HepG2 (cell line): ENCODE data around the gene TASP1. TPM values are rescaled to one million over a fixed set of nuclear protein-coding genes. Genes with fewer than 3 reads are reported as not detected.

ENCODE experiments used
- ATAC-seq: fragments of 200-7000 bp; cut with Tn5 transposase; 3 replicates; pipeline ENCODE4 v1.9.1; 2020; ENCODE audit warnings: mild to moderate bottlenecking, moderate library complexity
- BruUV-seq: library from RNA; stranded (reverse); fragments of 400-500 nt; replicated peaks from 2 replicates; lab custom pipeline; 2021; lab: Mats Ljungman, UMichigan
- CTCF ChIA-PET: fragments of 300-600 bp; formaldehyde crosslinking; extraction: SDS; loops from one replicate; lab custom pipeline; 2021; ENCODE audit warnings: low total read pairs, inconsistent platforms, low intra/inter-chr PET ratio; lab: Yijun Ruan, JAX
- POLR2A ChIA-PET: fragments of 350-600 bp; sonication (Branson Sonifier 250); formaldehyde crosslinking; loops from one replicate; lab custom pipeline; 2020; ENCODE audit warnings: antibody characterized with exemption, inconsistent platforms; lab: Yijun Ruan, JAX
- DNase-seq: peaks from one replicate; pipeline ENCODE4 v3.0.0-alpha.2; 2015; ENCODE audit warnings: low spot score
- FAIRE-seq: peaks from 3 replicates; lab custom pipeline; 2011; peaks lifted over from hg19 to GRCh38; lab: Jason Lieb, UNC
- H2AFZ ChIP-seq: one replicate; pipeline ENCODE4 v1.6.1; 2011; ENCODE audit warnings: low read length, inconsistent platforms
- H3K27ac ChIP-seq: fragments of 300-600 bp; 3 replicates; pipeline ENCODE4 v1.8.0; 2011; ENCODE audit warnings: mixed run types, mild to moderate bottlenecking, mixed read lengths, low read length, inconsistent platforms; ENCODE audit not compliant: insufficient read depth; ENCODE audit errors: extremely low read length
- H3K27me3 ChIP-seq, 2 experiments: fragments of 200-600 bp in 1 of 2; 2 replicates in 1 of 2; 3 replicates in 1 of 2; pipeline versions ENCODE4 v1.6.0 to v1.8.0; 2011; ENCODE audit warnings: low read length in 2 of 2, mild to moderate bottlenecking in 2 of 2, moderate library complexity in 2 of 2, inconsistent platforms in 1 of 2; ENCODE audit not compliant: insufficient read depth in 2 of 2, control insufficient read depth in 1 of 2
- H3K36me3 ChIP-seq, 2 experiments: fragments of 200-600 bp in 1 of 2; replicated peaks in 1 of 2; 2 replicates in 1 of 2; 3 replicates in 1 of 2; pipeline versions ENCODE4 v1.5.1 to v1.8.0; 2011; ENCODE audit warnings: low read length in 2 of 2, inconsistent platforms in 1 of 2; ENCODE audit not compliant: insufficient read depth in 2 of 2, control insufficient read depth in 1 of 2
- H3K4me1 ChIP-seq: 2 replicates; pipeline ENCODE4 v1.5.1; 2012; ENCODE audit warnings: low read length, inconsistent platforms; ENCODE audit not compliant: insufficient read depth
- H3K4me2 ChIP-seq: 2 replicates; pipeline ENCODE4 v1.6.0; 2011; ENCODE audit warnings: low read depth, low read length, inconsistent platforms
- H3K4me3 ChIP-seq, 3 experiments: fragments of 200-600 bp in 1 of 3; sonication (generic), shearing (Covaris generic) in 1 of 3; replicated peaks in 1 of 3; 2 replicates each; pipeline ENCODE4 v1.5.1; 2011 to 2016; ENCODE audit warnings: low read length in 3 of 3, inconsistent platforms in 2 of 3, low read depth in 2 of 3, mild to moderate bottlenecking in 2 of 3, control low read depth in 1 of 3, mixed read lengths in 1 of 3; ENCODE audit not compliant: insufficient read depth in 1 of 3
- H3K79me2 ChIP-seq: one replicate; pipeline ENCODE4 v1.6.1; 2011; ENCODE audit warnings: low read length, inconsistent platforms; ENCODE audit not compliant: insufficient read depth
- H3K9ac ChIP-seq: 2 replicates; pipeline ENCODE4 v1.6.0; 2011; ENCODE audit warnings: mild to moderate bottlenecking, low read depth, low read length, inconsistent platforms; ENCODE audit not compliant: insufficient read depth
- H3K9me3 ChIP-seq: 2 replicates; pipeline ENCODE4 v1.5.1; 2012; ENCODE audit warnings: mild to moderate bottlenecking, low read length
- H4K20me1 ChIP-seq: 2 replicates; pipeline ENCODE4 v1.6.0; 2011; ENCODE audit warnings: inconsistent platforms, mild to moderate bottlenecking, low read length, moderate library complexity; ENCODE audit not compliant: insufficient read depth
- ATF7-NPFF ChIP-seq: sonication (generic); formaldehyde crosslinking; IDR thresholded peaks from 2 replicates; pipeline ENCODE4 v1.8.1; 2023; ENCODE audit warnings: mild to moderate bottlenecking, low read depth, missing genetic modification reagents, moderate library complexity
- FOSL1 ChIP-seq: sonication (generic); formaldehyde crosslinking; IDR thresholded peaks from 2 replicates; pipeline ENCODE4 v1.9.0; 2021; ENCODE audit warnings: missing genetic modification reagents, borderline replicate concordance
- IRX3 ChIP-seq: sonication (generic); formaldehyde crosslinking; IDR thresholded peaks from 2 replicates; pipeline ENCODE4 v1.8.1; 2023; ENCODE audit warnings: mild to moderate bottlenecking, low read depth, missing genetic modification reagents, borderline replicate concordance
- NR2C2 ChIP-seq: sonication (generic); formaldehyde crosslinking; IDR thresholded peaks from 2 replicates; pipeline ENCODE4 v1.4.0; 2020; ENCODE audit warnings: missing genetic modification reagents, mild to moderate bottlenecking, moderate library complexity, borderline replicate concordance
- PRPF4 ChIP-seq: fragments of 200-400 bp; formaldehyde crosslinking; IDR thresholded peaks from 2 replicates; pipeline ENCODE4 v1.6.1; 2016; ENCODE audit warnings: low read length, low read depth; ENCODE audit not compliant: poor library complexity, severe bottlenecking
- SOX13 ChIP-seq, 3 experiments: fragments of 450-650 bp in 1 of 3; sonication (generic) in 1 of 3; formaldehyde crosslinking in 1 of 3; IDR thresholded peaks in 2 of 3; conservative IDR thresholded peaks in 1 of 3; 2 replicates each; pipeline versions ENCODE4 v1.5.0 to v1.6.1; 2016 to 2020; ENCODE audit warnings: antibody characterized with exemption in 1 of 3, mild to moderate bottlenecking in 1 of 3, missing compliant biosample characterization in 1 of 3, missing genetic modification reagents in 1 of 3, moderate library complexity in 1 of 3
- SOX5 ChIP-seq: IDR thresholded peaks from 2 replicates; pipeline ENCODE4 v1.6.1; 2016; ENCODE audit warnings: borderline replicate concordance
- ZNF207 ChIP-seq: fragments of 450-650 bp; IDR thresholded peaks from 2 replicates; pipeline ENCODE4 v1.6.1; 2016; ENCODE audit warnings: antibody characterized with exemption, borderline replicate concordance
- ZNF230 ChIP-seq: sonication (generic); formaldehyde crosslinking; IDR thresholded peaks from 2 replicates; pipeline ENCODE4 v1.4.0; 2020; ENCODE audit warnings: mild to moderate bottlenecking, missing genetic modification reagents
- ZNF678 ChIP-seq: sonication (generic); formaldehyde crosslinking; IDR thresholded peaks from 2 replicates; pipeline ENCODE4 v1.4.0; 2020; ENCODE audit warnings: mild to moderate bottlenecking, missing genetic modification reagents
- ZNF790 ChIP-seq: sonication (generic); formaldehyde crosslinking; IDR thresholded peaks from 2 replicates; pipeline ENCODE4 v1.8.0; 2022; ENCODE audit warnings: missing genetic modification reagents, mild to moderate bottlenecking, borderline replicate concordance
- WGBS: methylation state at CpG from one replicate; pipeline ENCODE4 v1.1.6; 2017; ENCODE audit warnings: low lambda C conversion rate; 5-methylcytosine and 5-hydroxymethylcytosine counted together
- in situ Hi-C: cut with HindIII; loops from 2 replicates; pipeline ENCODE4 v1.10.0; 2017; ENCODE audit warnings: low pct_unique_long_range_greater_than_20kb; ENCODE audit not compliant: extremely low pct_ligation_motif_present
- intact Hi-C: fragments of 100-400 bp; cut with micrococcal nuclease; formaldehyde crosslinking; loops from one replicate; pipeline ENCODE4 v1.10.0; 2022; ENCODE audit not compliant: unreplicated experiment
- polyA plus RNA-seq, 8 experiments: library from polyadenylated mRNA; depleted of rRNA in 3 of 8; stranded (reverse) in 7 of 8; unstranded in 1 of 8; fragments of >200 nt; fragmentation: Illumina TruSeq in 4 of 8; extraction: Trizol in 4 of 8; gene quantifications; 2 replicates each; pipeline versions ENCODE4 v1.2.1 to v1.2.3, GENCODE V29; 2011 to 2016; ENCODE audit warnings: low read depth in 4 of 8, missing spikeins in 1 of 8, mixed read lengths in 1 of 8; ENCODE audit not compliant: insufficient read depth in 1 of 8
- total RNA-seq, 5 experiments: library from RNA; depleted of rRNA; stranded (reverse); fragments of >200 nt; fragmentation: Illumina TruSeq; extraction: Trizol; gene quantifications; 2 replicates each; pipeline ENCODE4 v1.2.3, GENCODE V29; 2016; ENCODE audit warnings: low read depth in 1 of 5
- TF ChIP-seq, protein P1 (sequence below): sonication (generic); IDR thresholded peaks from 2 replicates; pipeline ENCODE4 v1.6.1; 2016; ENCODE audit warnings: low read depth, borderline replicate concordance
- TF ChIP-seq, protein P2 (sequence below), 2 experiments: IDR thresholded peaks; 2 replicates each; pipeline ENCODE4 v1.6.1; 2011 to 2012; ENCODE audit warnings: low read length in 2 of 2, borderline replicate concordance in 1 of 2, low read depth in 1 of 2, mild to moderate bottlenecking in 1 of 2, moderate library complexity in 1 of 2

Gene TASP1
- total and polyA plus RNA-seq, 2 of the 13 experiments (the other 11 are each of a cell fraction or from before 2014, with no cell fraction given): 10.0 to 25.2 TPM

GRCh38 chr20:13355941-13356486 lies 282.7 kb downstream of the TASP1 start:
- Histone ChIP-seq H3K27ac (no peak overlapping the region), H3K9ac (no peak overlapping the region), H3K4me3 (no peak overlapping the region), H3K9me3 (no peaks in the 10 kb centered on the region), H3K4me2 (no peak overlapping the region), H3K4me1 (peaks cover 24% of the 10 kb centered on the region), H2AFZ (no peak overlapping the region), H3K27me3 (no peaks in the 10 kb centered on the region), H3K36me3 (no peaks in the 10 kb centered on the region), H3K79me2 (no peaks in the 10 kb centered on the region), H4K20me1 (no peaks in the 10 kb centered on the region)
- BruUV-seq: no TSS peak
- TF ChIP-seq SOX5 (peak; percentile 81; the same call in 1 of the 2 replicates), ZNF207 (no peak), SOX13 (IDR thresholded peaks at IDR 0.05) (no peak), SOX13 (CRISPR knock-in tag; conservative IDR thresholded peaks at IDR 0.05 in 1 of 2, IDR thresholded peaks at IDR 0.05 in 1 of 2) (peak in 1 of 2 experiments; percentile 89; a peak in 2 of 4 replicates)
- TF ChIP-seq, protein P1, sequence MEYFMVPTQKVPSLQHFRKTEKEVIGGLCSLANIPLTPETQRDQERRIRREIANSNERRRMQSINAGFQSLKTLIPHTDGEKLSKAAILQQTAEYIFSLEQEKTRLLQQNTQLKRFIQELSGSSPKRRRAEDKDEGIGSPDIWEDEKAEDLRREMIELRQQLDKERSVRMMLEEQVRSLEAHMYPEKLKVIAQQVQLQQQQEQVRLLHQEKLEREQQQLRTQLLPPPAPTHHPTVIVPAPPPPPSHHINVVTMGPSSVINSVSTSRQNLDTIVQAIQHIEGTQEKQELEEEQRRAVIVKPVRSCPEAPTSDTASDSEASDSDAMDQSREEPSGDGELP: peak; percentile 20; the same call in 1 of the 2 replicates
- ChIA-PET POLR2A (interaction anchor here (0.6 to 2.2 kb wide), 2 partner anchors 12 to 25 kb away, joined by 3 to 7 read pairs; no protein-coding TSS in a partner anchor), CTCF (no interaction called here)
- FAIRE-seq (no peak), ATAC-seq (peak; percentile 38; the same call in 1 of the 3 replicates), DNase-seq (peak; percentile 44)
- in situ Hi-C loops: no loop called here
- intact Hi-C loops: loop anchor here (2.0 kb wide), 1 partner anchor 17 kb away; no protein-coding TSS in a partner anchor

- H3K79me2 ChIP-seq: no peaks in the 10 kb centered on the region
- H3K27ac ChIP-seq: no peak overlapping the region
- BruUV-seq: no TSS peak
- H3K4me2 ChIP-seq: peak overlapping the region; percentile 11; the same call in 1 of the 2 replicates
- DNase-seq: peak; percentile 77
- peak; percentile 85 for ATAC-seq
- intact Hi-C loops (loop anchor here (2.0 kb wide), 1 partner anchor 17 kb away; no protein-coding TSS in a partner anchor), in situ Hi-C loops (no loop called here)
- CTCF ChIA-PET: no interaction called here
- no peak overlapping the region for H2AFZ ChIP-seq
- H3K36me3 ChIP-seq: no peaks in the 10 kb centered on the region
- H3K27me3 ChIP-seq: no peaks in the 10 kb centered on the region
- no peak for FAIRE-seq
- H3K9me3 ChIP-seq: no peaks in the 10 kb centered on the region
- POLR2A ChIA-PET: interaction anchor here (2.2 kb wide), 1 partner anchor 26 kb away, joined by 7 read pairs; no protein-coding TSS in a partner anchor
- no peak overlapping the region for H3K4me3 ChIP-seq
- H4K20me1 ChIP-seq: no peaks in the 10 kb centered on the region
- WGBS: 11% methylated on average over 3 of the region's 3 CpGs
- H3K9ac ChIP-seq: no peak overlapping the region
- peaks cover 24% of the 10 kb centered on the region for H3K4me1 ChIP-seq
- TF ChIP-seq NR2C2 (CRISPR knock-in tag) (no peak), FOSL1 (CRISPR knock-in tag) (no peak), PRPF4 (no peak), IRX3 (no peak), ATF7-NPFF (CRISPR knock-in tag) (no peak), ZNF790 (no peak), ZNF678 (CRISPR knock-in tag) (no peak), ZNF230 (no peak)
- TF ChIP-seq, protein P2, sequence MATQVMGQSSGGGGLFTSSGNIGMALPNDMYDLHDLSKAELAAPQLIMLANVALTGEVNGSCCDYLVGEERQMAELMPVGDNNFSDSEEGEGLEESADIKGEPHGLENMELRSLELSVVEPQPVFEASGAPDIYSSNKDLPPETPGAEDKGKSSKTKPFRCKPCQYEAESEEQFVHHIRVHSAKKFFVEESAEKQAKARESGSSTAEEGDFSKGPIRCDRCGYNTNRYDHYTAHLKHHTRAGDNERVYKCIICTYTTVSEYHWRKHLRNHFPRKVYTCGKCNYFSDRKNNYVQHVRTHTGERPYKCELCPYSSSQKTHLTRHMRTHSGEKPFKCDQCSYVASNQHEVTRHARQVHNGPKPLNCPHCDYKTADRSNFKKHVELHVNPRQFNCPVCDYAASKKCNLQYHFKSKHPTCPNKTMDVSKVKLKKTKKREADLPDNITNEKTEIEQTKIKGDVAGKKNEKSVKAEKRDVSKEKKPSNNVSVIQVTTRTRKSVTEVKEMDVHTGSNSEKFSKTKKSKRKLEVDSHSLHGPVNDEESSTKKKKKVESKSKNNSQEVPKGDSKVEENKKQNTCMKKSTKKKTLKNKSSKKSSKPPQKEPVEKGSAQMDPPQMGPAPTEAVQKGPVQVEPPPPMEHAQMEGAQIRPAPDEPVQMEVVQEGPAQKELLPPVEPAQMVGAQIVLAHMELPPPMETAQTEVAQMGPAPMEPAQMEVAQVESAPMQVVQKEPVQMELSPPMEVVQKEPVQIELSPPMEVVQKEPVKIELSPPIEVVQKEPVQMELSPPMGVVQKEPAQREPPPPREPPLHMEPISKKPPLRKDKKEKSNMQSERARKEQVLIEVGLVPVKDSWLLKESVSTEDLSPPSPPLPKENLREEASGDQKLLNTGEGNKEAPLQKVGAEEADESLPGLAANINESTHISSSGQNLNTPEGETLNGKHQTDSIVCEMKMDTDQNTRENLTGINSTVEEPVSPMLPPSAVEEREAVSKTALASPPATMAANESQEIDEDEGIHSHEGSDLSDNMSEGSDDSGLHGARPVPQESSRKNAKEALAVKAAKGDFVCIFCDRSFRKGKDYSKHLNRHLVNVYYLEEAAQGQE (IDR thresholded peaks at IDR 0.05; ENCODE audit: borderline replicate concordance in 1 of 2, low read depth in 1 of 2, low read length in 2 of 2): no peak
Observed at GRCh38 chr20:13355411-13355810, 283.3 kb downstream of the TASP1 start.
